HG03575 (cell line): ENCODE results near the gene MRPS23.

ENCODE experiments used
- ATAC-seq: cut with Tn5 transposase; IDR thresholded peaks from one replicate; pipeline ENCODE4 v1.9.1; 2021; ENCODE audit not compliant: unreplicated experiment, insufficient number of reproducible peaks, low FRiP score; ENCODE audit errors: extremely low read depth

The MRPS23 gene

DNA sequence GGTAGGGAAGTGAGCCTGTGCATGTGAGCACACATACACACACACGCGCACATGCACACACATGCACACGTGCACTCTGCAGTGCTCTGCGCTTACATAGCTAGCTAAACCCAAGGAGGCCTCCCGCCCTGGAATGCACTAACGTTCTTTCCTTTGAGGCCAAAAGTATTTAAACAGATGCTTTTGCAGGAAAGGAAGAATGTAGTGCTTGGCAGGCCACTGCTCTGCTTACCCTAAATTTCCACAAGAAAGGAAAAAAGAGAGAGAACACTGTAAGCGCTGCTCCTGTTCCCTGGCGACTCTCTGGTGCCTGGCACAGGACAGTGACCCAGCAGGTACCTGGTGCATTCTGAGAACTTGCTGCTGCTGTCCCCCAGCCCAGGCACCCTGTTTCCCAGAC, 31.3 kb upstream of the MRPS23 start:
- ATAC-seq = no peak

DNA sequence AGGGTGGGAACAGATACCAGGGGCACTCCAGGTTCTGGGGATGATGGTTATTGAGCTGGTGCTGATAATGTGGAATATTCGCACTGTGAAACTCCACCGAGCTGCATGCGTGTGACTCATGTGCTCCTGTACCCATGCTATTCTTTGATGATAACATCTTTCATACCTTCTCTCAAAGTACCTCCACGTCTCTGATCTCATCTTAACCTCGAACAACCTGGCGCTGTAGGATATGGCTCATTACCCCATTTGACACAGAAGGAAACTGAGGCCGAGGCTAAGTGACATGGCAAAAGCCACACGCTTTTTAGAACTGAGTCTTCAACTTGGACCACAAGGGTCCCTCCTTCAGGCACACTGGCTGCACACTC, 30.2 kb upstream of the MRPS23 start:
- ATAC-seq = no peak

DNA sequence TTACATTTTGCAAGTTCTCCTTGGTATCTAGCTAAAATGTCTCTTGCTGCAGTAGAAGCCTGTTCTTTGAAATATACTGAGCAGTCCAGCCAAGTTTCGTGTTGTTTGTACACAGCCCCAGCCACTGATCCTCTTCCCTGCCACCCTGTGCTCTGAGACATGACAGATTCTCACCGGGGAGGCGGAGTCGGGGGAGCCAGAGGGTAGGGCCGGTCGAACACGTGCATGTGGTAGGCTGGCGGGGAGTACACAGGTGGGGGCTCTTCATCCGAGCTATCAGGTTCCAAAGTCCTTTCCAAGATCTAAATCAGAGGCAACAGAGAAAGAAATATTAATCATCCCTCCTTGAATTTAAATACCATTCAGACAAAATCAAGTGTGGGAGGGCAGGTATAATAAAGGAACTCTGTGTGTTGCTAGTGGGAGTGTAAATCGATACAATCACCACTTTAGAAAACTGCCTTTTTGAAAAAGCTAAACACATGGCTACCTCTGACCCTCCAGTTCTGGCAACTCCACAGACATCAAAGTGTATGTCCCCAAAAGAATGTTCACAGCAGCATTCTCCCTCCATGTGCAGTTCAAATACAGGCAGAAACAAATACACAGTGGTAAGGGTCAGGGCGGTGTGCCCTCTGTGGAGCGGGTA, 29.7 kb upstream of the MRPS23 start:
- ATAC-seq = no peak

GRCh38 chr17:57877803-57878377, 28.0 kb upstream of the MRPS23 start:
- no peak for ATAC-seq

DNA sequence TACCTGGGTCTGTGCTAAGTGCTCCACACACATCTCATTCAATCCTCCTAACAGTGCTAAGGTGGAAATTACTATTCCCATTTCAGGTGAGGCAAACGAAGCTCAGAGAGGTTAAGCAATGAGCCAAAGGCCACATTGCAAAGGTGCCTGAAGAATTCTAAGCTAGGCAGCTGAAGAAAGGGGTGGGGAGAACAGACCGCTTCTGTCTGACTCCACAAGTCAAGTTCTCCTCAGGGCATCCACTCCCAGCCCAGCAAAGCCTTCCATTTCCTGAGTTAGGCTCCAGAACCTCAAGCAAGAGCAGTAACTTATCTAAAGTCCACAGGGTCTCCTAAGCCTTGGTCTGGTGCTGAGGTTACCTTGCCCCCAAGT, 27.0 kb upstream of the MRPS23 start:
- no peak for ATAC-seq

GRCh38 chr17:57876023-57876865, 26.4 kb upstream of the MRPS23 start:
- ATAC-seq = no peak

GRCh38 chr17:57875290-57876022, 25.6 kb upstream of the MRPS23 start:
- no peak for ATAC-seq

GRCh38 chr17:57874434-57875289, 24.8 kb upstream of the MRPS23 start:
- ATAC-seq = no peak

- ATAC-seq = no peak
Observed at GRCh38 chr17:57874058-57874419, 24.2 kb upstream of the MRPS23 start.

- ATAC-seq = no peak
Observed at GRCh38 chr17:57873261-57874057, 23.6 kb upstream of the MRPS23 start.

GRCh38 chr17:57872536-57872935, 22.7 kb upstream of the MRPS23 start:
- no peak for ATAC-seq

DNA sequence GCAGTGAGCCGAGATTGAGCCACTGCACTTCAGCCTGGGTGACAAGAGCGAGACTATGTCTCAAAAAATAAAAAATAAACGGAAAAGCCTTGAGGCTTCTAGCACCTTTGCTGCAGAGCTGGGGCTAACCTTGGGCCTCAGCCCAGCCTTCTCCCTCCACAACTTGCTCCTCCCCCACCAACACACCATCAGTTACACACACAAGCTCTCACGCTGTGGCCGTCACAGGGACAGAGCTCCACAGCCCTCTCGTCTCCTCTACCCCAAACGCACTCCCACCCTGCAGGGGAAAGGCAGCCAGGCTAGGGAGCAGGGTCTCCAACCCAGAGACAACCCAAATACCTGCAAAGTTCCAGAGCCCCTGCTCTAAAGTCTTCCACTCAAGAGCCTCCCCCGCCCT, 22.0 kb upstream of the MRPS23 start:
- no peak for ATAC-seq

DNA sequence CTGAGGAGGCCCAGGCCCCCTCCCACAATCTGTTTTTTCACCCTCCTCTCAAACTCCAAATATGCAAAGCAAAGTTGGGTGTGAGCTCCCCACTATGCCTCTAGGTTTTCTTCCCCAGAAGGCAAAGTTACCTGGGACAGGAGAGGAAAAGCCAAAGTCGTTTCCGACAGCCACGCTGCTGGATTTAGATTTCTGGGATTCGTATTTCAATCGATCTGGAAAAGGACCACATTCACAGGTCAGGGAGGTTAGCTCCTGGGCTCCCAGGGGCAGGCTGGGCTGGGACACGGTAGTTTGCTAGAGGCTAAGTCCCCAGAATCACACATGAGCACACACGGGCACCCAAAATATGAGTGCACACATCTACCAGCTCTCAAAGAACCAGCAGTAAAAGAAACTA, 21.3 kb upstream of the MRPS23 start:
- no peak for ATAC-seq

GRCh38 chr17:57870283-57870635, 20.4 kb upstream of the MRPS23 start:
- ATAC-seq = no peak

DNA sequence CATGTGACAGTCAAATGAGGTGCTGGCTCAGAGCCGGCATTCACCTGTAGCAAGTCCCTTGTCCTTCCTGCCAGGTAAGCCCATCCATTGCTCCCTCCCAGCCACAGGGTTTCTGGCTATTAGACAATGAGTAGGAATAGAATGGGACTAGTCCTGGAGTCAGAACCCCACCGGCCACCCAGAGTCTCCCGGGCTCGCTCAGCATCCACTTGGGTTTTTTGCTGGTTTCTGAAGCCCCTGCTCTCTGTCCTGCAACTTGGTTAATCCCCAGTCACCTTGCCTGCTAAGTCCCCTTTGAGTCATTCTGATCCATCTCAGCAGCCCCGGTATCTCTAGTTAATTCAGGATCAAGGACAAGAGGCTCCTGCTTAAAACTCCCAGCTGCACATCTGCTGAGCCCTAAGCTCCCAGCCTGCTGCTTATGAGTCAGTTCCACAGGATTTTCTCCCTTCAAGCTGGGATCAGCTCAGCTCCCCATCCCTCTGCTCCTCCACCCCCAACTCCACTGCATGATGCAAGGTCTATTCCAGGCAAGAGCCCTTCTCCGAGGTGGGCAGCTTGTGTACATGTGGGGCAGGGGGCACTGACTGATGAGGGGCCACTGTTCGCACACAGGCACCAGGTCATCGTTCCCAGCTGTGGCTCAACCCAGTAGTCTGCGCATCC, 19.9 kb upstream of the MRPS23 start:
- no peak for ATAC-seq

- ATAC-seq = no peak
Observed at GRCh38 chr17:57868910-57869616, 19.2 kb upstream of the MRPS23 start.
